Activated CD4-positive, alpha-beta T cell treated with anti-CD3 and anti-CD28 coated beads, Interleukin-2, amount 10 ng/mL, durations not matched to agents 7 days and 5 days (primary cell): ENCODE data around the gene TMEM154. TPM values are rescaled to one million over a fixed set of nuclear protein-coding genes. Genes with fewer than 3 reads are reported as not detected.

Experiments
- CTCF ChIA-PET: fragments of 350-600 bp; sonication (Branson Sonifier 250); formaldehyde crosslinking; loops from one replicate; lab custom pipeline; 2021; ENCODE audit warnings: antibody characterized with exemption; lab: Charles Lee
- POLR2A ChIA-PET: fragments of 350-600 bp; sonication (Branson Sonifier 250); formaldehyde crosslinking; loops from one replicate; lab custom pipeline; 2021; ENCODE audit warnings: antibody characterized with exemption; lab: Charles Lee
- DNase-seq: peaks from one replicate; pipeline ENCODE4 v3.0.0-alpha.2; 2020
- H3K27ac Mint-ChIP-seq: one replicate; pipeline ENCODE4 v1.8.0; 2021; ENCODE audit warnings: mild to moderate bottlenecking, moderate library complexity, mixed read lengths
- H3K27me3 Mint-ChIP-seq: one replicate; pipeline ENCODE4 v1.8.0; 2021; ENCODE audit warnings: mixed read lengths
- H3K36me3 Mint-ChIP-seq: one replicate; pipeline ENCODE4 v1.8.0; 2021; ENCODE audit warnings: low read depth, mixed read lengths
- H3K4me1 Mint-ChIP-seq: one replicate; pipeline ENCODE4 v1.8.0; 2021; ENCODE audit warnings: mixed read lengths
- H3K4me3 Mint-ChIP-seq: one replicate; pipeline ENCODE4 v1.8.0; 2021; ENCODE audit warnings: mild to moderate bottlenecking, moderate library complexity, mixed read lengths
- H3K9me3 Mint-ChIP-seq: one replicate; pipeline ENCODE4 v1.8.0; 2021; ENCODE audit warnings: mixed read lengths
- total RNA-seq, 2 experiments: library from RNA; stranded (reverse); gene quantifications; one replicate each; pipeline ENCODE4 v1.2.3, GENCODE V29; 2021

Gene TMEM154
- total RNA-seq, 2 experiments from 2014 or later: 28.4 to 38.1 TPM

- H3K36me3 Mint-ChIP-seq: peaks cover 31% of the 10 kb centered on the region
- no peak overlapping the region for H3K4me3 Mint-ChIP-seq
- H3K4me1 Mint-ChIP-seq: no peaks in the 10 kb centered on the region
- ChIA-PET POLR2A (no interaction called here), CTCF (interaction anchor here (1.1 kb wide), 1 partner anchor 133 kb away, joined by 3 read pairs; no protein-coding TSS in a partner anchor)
- DNase-seq: no peak
- H3K27ac Mint-ChIP-seq: no peak overlapping the region
- H3K27me3 Mint-ChIP-seq: no peaks in the 10 kb centered on the region
- H3K9me3 Mint-ChIP-seq: no peaks in the 10 kb centered on the region
These were observed 45.6 kb downstream of the TMEM154 start for GRCh38 chr4:152634110-152634760.

DNA sequence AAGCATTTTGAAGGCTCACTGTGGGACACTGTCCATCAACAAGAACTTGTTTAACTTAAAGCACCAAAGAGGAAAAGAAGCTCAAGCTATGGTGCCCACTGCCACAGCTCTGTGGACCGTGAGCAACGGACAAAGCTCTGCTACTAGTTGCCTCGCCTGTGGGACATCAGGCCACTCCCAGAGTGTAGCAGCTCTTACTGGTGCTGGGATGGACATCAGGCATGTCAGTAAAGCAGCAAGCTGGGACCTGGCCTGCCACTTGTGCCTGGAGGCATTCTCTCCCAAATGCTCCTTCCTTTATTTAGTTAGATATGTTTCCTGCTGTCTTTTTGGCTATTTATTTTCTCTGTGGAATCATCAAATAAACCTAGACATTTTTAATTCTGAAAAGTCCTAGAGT lies 46.7 kb downstream of the TMEM154 start:
- H3K36me3 Mint-ChIP-seq: peaks cover 29% of the 10 kb centered on the region
- H3K27me3 Mint-ChIP-seq: no peaks in the 10 kb centered on the region
- H3K4me3 Mint-ChIP-seq: no peak overlapping the region
- no peaks in the 10 kb centered on the region for H3K9me3 Mint-ChIP-seq
- POLR2A ChIA-PET: no interaction called here
- no peaks in the 10 kb centered on the region for H3K4me1 Mint-ChIP-seq
- H3K27ac Mint-ChIP-seq: no peak overlapping the region
- no peak for DNase-seq
- CTCF ChIA-PET: interaction anchor here (1.1 kb wide), 1 partner anchor 132 kb away, joined by 3 read pairs; no protein-coding TSS in a partner anchor

- Mint-ChIP-seq H3K4me3 (no peak overlapping the region), H3K36me3 (peaks cover 34% of the 10 kb centered on the region), H3K9me3 (no peaks in the 10 kb centered on the region), H3K27ac (no peak overlapping the region), H3K27me3 (no peaks in the 10 kb centered on the region), H3K4me1 (no peaks in the 10 kb centered on the region)
- CTCF ChIA-PET: interaction anchor here (1.1 to 1.5 kb wide), 2 partner anchors 7 to 13 kb away, joined by 3 to 6 read pairs; no protein-coding TSS in a partner anchor
- no peak for DNase-seq
- POLR2A ChIA-PET: no interaction called here
These were observed 49.5 kb downstream of the TMEM154 start for GRCh38 chr4:152630324-152630723.

- Mint-ChIP-seq H3K4me3 (no peak overlapping the region), H3K4me1 (no peaks in the 10 kb centered on the region), H3K36me3 (peaks cover 34% of the 10 kb centered on the region), H3K9me3 (no peaks in the 10 kb centered on the region), H3K27me3 (no peaks in the 10 kb centered on the region), H3K27ac (no peak overlapping the region)
- ChIA-PET CTCF (interaction anchor here (0.9 to 1.2 kb wide), 2 partner anchors 8 to 50 kb away, joined by 3 to 4 read pairs; partner anchors contain the start of gene TMEM154), POLR2A (no interaction called here)
- DNase-seq: no peak
These were observed 49.9 kb downstream of the TMEM154 start for GRCh38 chr4:152629908-152630307.

- POLR2A ChIA-PET: no interaction called here
- Mint-ChIP-seq H3K27me3 (no peaks in the 10 kb centered on the region), H3K9me3 (no peaks in the 10 kb centered on the region)
These were observed 51.7 kb downstream of the TMEM154 start for GRCh38 chr4:152628128-152628527.

DNA sequence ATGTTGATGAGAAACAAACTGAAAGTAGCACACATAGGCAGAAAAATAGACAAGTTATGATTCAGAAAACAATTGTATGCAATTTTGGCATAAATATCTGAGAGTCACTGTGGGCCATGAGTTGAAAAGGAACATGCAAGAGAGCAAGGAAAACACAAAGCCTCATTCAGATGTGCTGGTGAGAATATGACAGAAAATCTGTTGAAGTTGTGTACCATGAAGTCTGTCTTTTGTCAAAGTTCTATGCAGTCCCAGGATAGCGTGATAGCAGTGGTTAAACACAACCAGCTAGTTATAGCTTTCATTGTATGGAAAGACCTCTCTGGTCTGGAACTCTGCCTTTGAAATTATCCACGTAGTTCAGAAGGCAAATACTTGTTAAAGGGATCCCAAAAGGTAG lies 53.0 kb downstream of the TMEM154 start:
- POLR2A ChIA-PET: no interaction called here
- Mint-ChIP-seq H3K27me3 (no peaks in the 10 kb centered on the region), H3K4me1 (no peaks in the 10 kb centered on the region), H3K27ac (no peak overlapping the region), H3K36me3 (peaks cover 17% of the 10 kb centered on the region), H3K9me3 (no peaks in the 10 kb centered on the region), H3K4me3 (no peak overlapping the region)
- CTCF ChIA-PET: no interaction called here
- no peak for DNase-seq

More at GRCh38 chr4:152628128-152628527, 51.7 kb downstream of the TMEM154 start:
- H3K36me3 Mint-ChIP-seq: peaks cover 24% of the 10 kb centered on the region
- H3K4me1 Mint-ChIP-seq: no peaks in the 10 kb centered on the region
- no peak overlapping the region for H3K27ac Mint-ChIP-seq
- H3K4me3 Mint-ChIP-seq: no peak overlapping the region
- CTCF ChIA-PET: no interaction called here
- no peak for DNase-seq

DNA sequence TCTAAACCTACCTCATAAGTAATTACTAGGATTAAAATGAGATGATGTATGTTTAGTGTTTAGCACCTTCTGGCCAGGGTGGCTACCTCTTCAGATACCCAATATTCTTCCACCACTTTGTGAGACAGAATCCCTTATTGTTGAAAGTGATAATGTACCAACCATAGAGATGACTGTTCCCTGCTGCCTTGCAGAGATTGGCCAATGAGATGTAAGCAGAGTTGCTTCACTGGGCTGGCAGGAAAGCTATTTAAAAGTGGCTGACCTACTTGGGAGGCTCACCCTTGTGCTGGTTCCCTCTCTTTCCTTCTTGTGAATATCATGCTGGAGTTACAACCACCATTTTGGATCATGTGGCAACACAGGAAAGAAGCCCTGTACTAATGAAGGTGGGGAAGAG lies 58.9 kb downstream of the TMEM154 start:
- H3K36me3 Mint-ChIP-seq: no peaks in the 10 kb centered on the region
- ChIA-PET CTCF (no interaction called here), POLR2A (no interaction called here)
- no peak overlapping the region for H3K4me3 Mint-ChIP-seq
- H3K9me3 Mint-ChIP-seq: no peaks in the 10 kb centered on the region
- H3K27ac Mint-ChIP-seq: no peak overlapping the region
- H3K4me1 Mint-ChIP-seq: no peaks in the 10 kb centered on the region
- peaks cover 5% of the 10 kb centered on the region for H3K27me3 Mint-ChIP-seq
- no peak for DNase-seq

- Mint-ChIP-seq H3K4me1 (no peaks in the 10 kb centered on the region), H3K36me3 (no peaks in the 10 kb centered on the region), H3K27me3 (peaks cover 8% of the 10 kb centered on the region), H3K4me3 (no peak overlapping the region), H3K27ac (no peak overlapping the region), H3K9me3 (no peaks in the 10 kb centered on the region)
- CTCF ChIA-PET: no interaction called here
- POLR2A ChIA-PET: no interaction called here
- no peak for DNase-seq
These were observed 59.6 kb downstream of the TMEM154 start for GRCh38 chr4:152620218-152620617.

- no peak overlapping the region for H3K4me3 Mint-ChIP-seq
- no peak for DNase-seq
- no peak overlapping the region for H3K27ac Mint-ChIP-seq
- POLR2A ChIA-PET: no interaction called here
- H3K36me3 Mint-ChIP-seq: no peaks in the 10 kb centered on the region
- no peaks in the 10 kb centered on the region for H3K9me3 Mint-ChIP-seq
- H3K27me3 Mint-ChIP-seq: peaks cover 8% of the 10 kb centered on the region
- CTCF ChIA-PET: no interaction called here
- H3K4me1 Mint-ChIP-seq: no peaks in the 10 kb centered on the region
These were observed 60.2 kb downstream of the TMEM154 start for GRCh38 chr4:152619556-152619955.

- no peaks in the 10 kb centered on the region for H3K4me1 Mint-ChIP-seq
- H3K27ac Mint-ChIP-seq: no peak overlapping the region
- no peak overlapping the region for H3K4me3 Mint-ChIP-seq
- H3K9me3 Mint-ChIP-seq: no peaks in the 10 kb centered on the region
- peaks cover 8% of the 10 kb centered on the region for H3K27me3 Mint-ChIP-seq
- H3K36me3 Mint-ChIP-seq: no peaks in the 10 kb centered on the region
- ChIA-PET POLR2A (no interaction called here), CTCF (interaction anchor here (0.8 kb wide), 1 partner anchor 9 kb away, joined by 4 read pairs; no protein-coding TSS in a partner anchor)
- DNase-seq: no peak
These were observed 60.8 kb downstream of the TMEM154 start for GRCh38 chr4:152618971-152619370.

- Mint-ChIP-seq H3K4me3 (no peak overlapping the region), H3K27ac (no peak overlapping the region), H3K4me1 (no peaks in the 10 kb centered on the region), H3K27me3 (peaks cover 8% of the 10 kb centered on the region), H3K36me3 (no peaks in the 10 kb centered on the region), H3K9me3 (no peaks in the 10 kb centered on the region)
- no peak for DNase-seq
- ChIA-PET POLR2A (no interaction called here), CTCF (interaction anchor here (1.1 kb wide), 1 partner anchor 14 kb away, joined by 3 read pairs; no protein-coding TSS in a partner anchor)
These were observed 63.0 kb downstream of the TMEM154 start for GRCh38 chr4:152616804-152617203.

- Mint-ChIP-seq H3K9me3 (no peaks in the 10 kb centered on the region), H3K4me3 (no peak overlapping the region), H3K36me3 (no peaks in the 10 kb centered on the region), H3K4me1 (no peaks in the 10 kb centered on the region), H3K27me3 (peaks cover 12% of the 10 kb centered on the region), H3K27ac (no peak overlapping the region)
- ChIA-PET POLR2A (no interaction called here), CTCF (no interaction called here)
- no peak for DNase-seq
These were observed 65.7 kb downstream of the TMEM154 start for GRCh38 chr4:152613841-152614721.

- CTCF ChIA-PET: interaction anchor here (1.3 kb wide), 1 partner anchor 113 kb away, joined by 3 read pairs; no protein-coding TSS in a partner anchor
- DNase-seq: no peak
- H3K4me3 Mint-ChIP-seq: no peak overlapping the region
- POLR2A ChIA-PET: interaction anchor here (0.6 kb wide), 1 partner anchor 1338 kb away, joined by 3 read pairs; no protein-coding TSS in a partner anchor
- peaks cover 12% of the 10 kb centered on the region for H3K27me3 Mint-ChIP-seq
- no peak overlapping the region for H3K27ac Mint-ChIP-seq
- no peaks in the 10 kb centered on the region for H3K4me1 Mint-ChIP-seq
- H3K9me3 Mint-ChIP-seq: no peaks in the 10 kb centered on the region
- H3K36me3 Mint-ChIP-seq: no peaks in the 10 kb centered on the region
These were observed 66.4 kb downstream of the TMEM154 start for GRCh38 chr4:152613351-152613750.
